OCI-LY1 (cell line): ENCODE data around the gene HLA-DMB.

ENCODE experiments used
- H2AFZ ChIP-seq: fragments of 200-600 bp; sonication (generic), shearing (Covaris generic); 2 replicates; pipeline ENCODE4 v1.6.0; 2014; ENCODE audit warnings: antibody characterized with exemption, mild to moderate bottlenecking, low read length
- H3F3A ChIP-seq: fragments of 200-600 bp; sonication (generic), shearing (Covaris generic); 2 replicates; pipeline ENCODE4 v1.6.0; 2014; ENCODE audit warnings: mild to moderate bottlenecking, antibody characterized with exemption, low read length, moderate library complexity; ENCODE audit not compliant: insufficient read depth
- H3K27ac ChIP-seq: fragments of 200-600 bp; sonication (generic); 2 replicates; pipeline ENCODE4 v1.5.1; 2014; ENCODE audit warnings: low read length, mixed run types, mild to moderate bottlenecking, low read depth; ENCODE audit not compliant: poor library complexity, severe bottlenecking
- H3K27me3 ChIP-seq: fragments of 200-600 bp; sonication (generic); 2 replicates; pipeline ENCODE4 v1.6.0; 2014; ENCODE audit warnings: antibody characterized with exemption, mild to moderate bottlenecking, low read length, moderate library complexity; ENCODE audit not compliant: insufficient read depth
- H3K36me3 ChIP-seq: fragments of 200-600 bp; sonication (generic); 2 replicates; pipeline ENCODE4 v1.6.1; 2014; ENCODE audit warnings: mild to moderate bottlenecking, antibody characterized with exemption, low read length, moderate library complexity, mixed read lengths; ENCODE audit not compliant: insufficient read depth
- H3K4me1 ChIP-seq: fragments of 200-600 bp; sonication (generic); 2 replicates; pipeline ENCODE4 v1.5.1; 2014; ENCODE audit warnings: mild to moderate bottlenecking, low read length, moderate library complexity; ENCODE audit not compliant: insufficient read depth, severe bottlenecking
- H3K4me2 ChIP-seq: fragments of 200-600 bp; sonication (generic), shearing (Covaris generic); 2 replicates; pipeline ENCODE4 v1.6.1; 2014; ENCODE audit warnings: low read length
- H3K4me3 ChIP-seq: fragments of 200-600 bp; sonication (generic); 2 replicates; pipeline ENCODE4 v1.5.1; 2014; ENCODE audit warnings: low read length, low read depth, mild to moderate bottlenecking, mixed read lengths; ENCODE audit not compliant: poor library complexity, severe bottlenecking
- H3K79me2 ChIP-seq: fragments of 200-600 bp; shearing (Covaris generic); 2 replicates; pipeline ENCODE4 v1.6.1; 2016; ENCODE audit warnings: mixed run types, low read length, mixed read lengths; ENCODE audit not compliant: insufficient read depth
- H3K9ac ChIP-seq: fragments of 200-600 bp; sonication (generic), shearing (Covaris generic); 2 replicates; pipeline ENCODE4 v1.6.1; 2014; ENCODE audit warnings: mild to moderate bottlenecking, low read length, mixed read lengths
- H3K9me2 ChIP-seq: fragments of 200-600 bp; sonication (generic), shearing (Covaris generic); 2 replicates; pipeline ENCODE4 v1.6.1; 2014; ENCODE audit warnings: low read depth, mild to moderate bottlenecking, low read length, mixed read lengths
- H3K9me3 ChIP-seq: fragments of 200-600 bp; shearing (Covaris generic); 2 replicates; pipeline ENCODE4 v1.6.1; 2014; ENCODE audit warnings: low read length, mixed read lengths
- H4K20me1 ChIP-seq: fragments of 200-600 bp; sonication (generic), shearing (Covaris generic); 2 replicates; pipeline ENCODE4 v1.6.0; 2016; ENCODE audit warnings: mild to moderate bottlenecking, low read length; ENCODE audit not compliant: insufficient read depth
- CTCF ChIP-seq: fragments of 200-600 bp; sonication (generic), shearing (Covaris generic); IDR thresholded peaks from 2 replicates; pipeline ENCODE4 v1.5.1; 2017; ENCODE audit warnings: mild to moderate bottlenecking, antibody characterized with exemption, low read length, moderate library complexity, mixed read lengths
- EZH2 ChIP-seq: fragments of 200-600 bp; sonication (generic), shearing (Covaris generic); IDR thresholded peaks from 2 replicates; pipeline ENCODE4 v1.8.0; 2017; ENCODE audit warnings: borderline replicate concordance, mixed run types, mild to moderate bottlenecking, antibody characterized with exemption, low read length, moderate library complexity, mixed read lengths

The HLA-DMB gene

GRCh38 chr6:32936239-32937152 is 4.3 kb downstream of the HLA-DMB start:
- Histone ChIP-seq H4K20me1 (no peaks in the 10 kb centered on the region), H3K27me3 (no peaks in the 10 kb centered on the region), H3K9me3 (no peaks in the 10 kb centered on the region), H3K9ac (no peak overlapping the region), H3K4me1 (peaks cover 58% of the 10 kb centered on the region), H3K4me3 (no peak overlapping the region), H3K79me2 (no peaks in the 10 kb centered on the region), H3F3A (no peaks in the 10 kb centered on the region), H3K27ac (no peak overlapping the region), H3K36me3 (no peaks in the 10 kb centered on the region), H3K4me2 (no peak overlapping the region), H3K9me2 (no peaks in the 10 kb centered on the region), H2AFZ (no peak overlapping the region)
- TF ChIP-seq CTCF (no peak), EZH2 (no peak)

GRCh38 chr6:32935551-32936238 is 5.1 kb downstream of the HLA-DMB start:
- Histone ChIP-seq H3K4me2 (no peak overlapping the region), H3K9me2 (no peaks in the 10 kb centered on the region), H3K4me3 (no peak overlapping the region), H3F3A (no peaks in the 10 kb centered on the region), H2AFZ (no peak overlapping the region), H4K20me1 (no peaks in the 10 kb centered on the region), H3K9ac (no peak overlapping the region), H3K9me3 (no peaks in the 10 kb centered on the region), H3K36me3 (no peaks in the 10 kb centered on the region), H3K27me3 (no peaks in the 10 kb centered on the region), H3K79me2 (no peaks in the 10 kb centered on the region), H3K27ac (no peak overlapping the region), H3K4me1 (peaks cover 50% of the 10 kb centered on the region)
- TF ChIP-seq EZH2 (no peak), CTCF (no peak)

- H3K4me1 ChIP-seq, result peaks cover 32% of the 10 kb centered on the region
- H3K36me3 ChIP-seq, result no peaks in the 10 kb centered on the region
- no peak overlapping the region for H2AFZ ChIP-seq
- H3K9me2 ChIP-seq, result no peaks in the 10 kb centered on the region
- H4K20me1 ChIP-seq, result no peaks in the 10 kb centered on the region
- no peak overlapping the region for H3K4me3 ChIP-seq
- no peaks in the 10 kb centered on the region for H3K9me3 ChIP-seq
- no peaks in the 10 kb centered on the region for H3F3A ChIP-seq
- H3K79me2 ChIP-seq, result no peaks in the 10 kb centered on the region
- no peak overlapping the region for H3K27ac ChIP-seq
- H3K4me2 ChIP-seq, result no peak overlapping the region
- no peak overlapping the region for H3K9ac ChIP-seq
- no peaks in the 10 kb centered on the region for H3K27me3 ChIP-seq
- TF ChIP-seq CTCF, result peak; percentile 87
- no peak for TF ChIP-seq EZH2
Measured at GRCh38 chr6:32933661-32934085, 7.2 kb downstream of the HLA-DMB start.
